ENCODE data around the gene SEPTIN10.

SEPTIN10 gene

GRCh38 chr2:109602617-109603188 is 11.1 kb downstream of the SEPTIN10 start:
- no peak for TF ChIP-seq CTCF (IDR thresholded peaks at IDR 0.05)

GRCh38 chr2:109601783-109602182 is 12.0 kb downstream of the SEPTIN10 start:
- TF ChIP-seq CTCF (IDR thresholded peaks at IDR 0.05) = no peak

DNA sequence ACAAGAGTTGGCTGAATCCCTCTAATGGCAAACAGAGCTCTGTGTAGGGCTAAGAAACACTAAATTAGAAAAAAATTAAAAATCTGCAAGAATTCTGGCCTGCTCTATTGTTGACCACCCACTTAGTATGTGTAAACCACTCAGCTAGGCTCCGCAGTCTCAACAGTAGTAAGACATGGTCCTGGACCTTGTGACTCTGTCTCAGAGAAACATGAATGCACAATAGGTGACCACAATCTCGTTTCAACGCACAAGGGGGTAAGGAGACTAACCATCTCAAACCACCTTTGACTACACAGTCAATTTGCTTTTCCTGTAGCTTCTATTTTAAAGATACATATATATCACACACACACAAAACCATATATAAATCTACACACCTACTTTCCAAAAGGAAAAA is 16.5 kb downstream of the SEPTIN10 start:
- no peak for TF ChIP-seq CTCF (IDR thresholded peaks at IDR 0.05)

GRCh38 chr2:109595644-109596043 is 18.1 kb downstream of the SEPTIN10 start:
- TF ChIP-seq CTCF (IDR thresholded peaks at IDR 0.05) = no peak

- TF ChIP-seq CTCF (IDR thresholded peaks at IDR 0.05) = no peak
Measured at GRCh38 chr2:109594246-109594885, 19.4 kb downstream of the SEPTIN10 start.

DNA sequence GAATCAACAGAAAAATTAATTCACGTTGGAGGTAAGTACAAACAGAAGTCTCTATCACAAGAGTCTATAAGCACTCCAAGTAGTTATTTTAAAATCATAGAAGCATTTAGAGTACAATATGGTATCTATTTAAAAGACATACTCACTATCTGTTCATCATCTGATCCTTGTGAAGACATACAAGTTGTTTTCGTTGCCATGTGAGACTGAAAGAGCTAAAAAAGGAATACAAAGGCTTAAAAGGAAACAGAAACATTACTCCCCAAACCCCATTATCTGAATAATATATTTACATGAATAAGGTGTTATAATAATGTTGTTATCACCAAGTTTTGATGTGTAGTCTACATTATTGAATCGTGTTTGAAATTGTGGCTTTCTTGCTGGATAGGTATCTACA is 20.9 kb downstream of the SEPTIN10 start:
- no peak for TF ChIP-seq CTCF (IDR thresholded peaks at IDR 0.05)

DNA sequence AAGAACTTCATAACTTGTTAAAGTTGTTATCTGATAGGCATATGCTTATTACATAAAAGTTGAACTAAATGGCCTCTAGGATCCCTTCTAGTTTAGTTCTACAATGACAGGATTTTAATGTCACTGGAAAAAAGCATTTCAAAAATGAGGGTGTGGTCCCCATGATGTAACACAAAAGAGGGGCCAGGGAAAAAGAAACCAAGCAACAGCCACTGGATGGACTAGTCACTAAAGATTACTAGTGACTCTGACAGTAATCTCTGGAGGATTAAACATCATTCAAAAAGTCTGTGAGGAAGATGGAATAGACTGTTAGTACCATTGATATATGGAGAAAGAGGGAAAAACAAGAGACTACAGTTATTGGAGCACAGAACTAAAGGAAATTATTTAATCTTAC is 22.6 kb downstream of the SEPTIN10 start:
- TF ChIP-seq CTCF (IDR thresholded peaks at IDR 0.05) = no peak

DNA sequence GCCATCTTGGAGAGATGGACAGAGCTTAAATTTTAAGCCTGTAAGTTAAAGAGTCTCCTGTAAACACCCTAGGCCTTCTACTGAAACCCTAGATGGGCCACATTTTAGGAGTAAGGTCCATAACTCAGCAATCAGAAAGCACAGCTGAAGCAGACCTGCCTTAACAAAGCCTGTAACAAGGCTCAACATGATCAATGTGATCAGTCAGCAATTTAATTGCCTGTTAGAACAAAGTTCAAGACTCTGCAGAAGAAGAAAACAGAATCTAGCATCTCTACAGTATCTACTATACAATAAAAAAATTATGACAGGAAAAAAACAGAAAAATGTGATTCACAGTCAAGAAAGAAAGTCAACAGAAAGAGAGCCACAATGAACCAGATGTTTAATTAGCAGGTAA is 27.1 kb downstream of the SEPTIN10 start:
- no peak for TF ChIP-seq CTCF (IDR thresholded peaks at IDR 0.05)

All from LNCAP (cell line).